ENCODE data around the gene GPSM1.

GPSM1 gene

GRCh38 chr9:136329211-136329627, 1.9 kb downstream of the GPSM1 start:
- H3K4me3 ChIP-seq (replicated peaks in 1 of 2; ENCODE audit: low read depth in 2 of 2, low read length in 2 of 2) = peak overlapping the region; percentile 76 to 79
- DNase-seq (ENCODE audit: low read depth in 2 of 2) = no peak
- TF ChIP-seq CTCF (IDR thresholded peaks at IDR 0.05; ENCODE audit: low read depth, low read length) = no peak

GRCh38 chr9:136329636-136330405, 2.5 kb downstream of the GPSM1 start:
- no peak overlapping the region for H3K4me3 ChIP-seq (replicated peaks in 1 of 2; ENCODE audit: low read depth in 2 of 2, low read length in 2 of 2)
- no peak for DNase-seq (ENCODE audit: low read depth in 2 of 2)

GRCh38 chr9:136330406-136330990, 3.2 kb downstream of the GPSM1 start:
- no peak for TF ChIP-seq CTCF (IDR thresholded peaks at IDR 0.05; ENCODE audit: low read depth, low read length)
- no peak overlapping the region for H3K4me3 ChIP-seq (replicated peaks in 1 of 2; ENCODE audit: low read depth in 2 of 2, low read length in 2 of 2)
- DNase-seq (ENCODE audit: low read depth in 2 of 2) = no peak

More at GRCh38 chr9:136329636-136330405, 2.5 kb downstream of the GPSM1 start:
- TF ChIP-seq CTCF (IDR thresholded peaks at IDR 0.05; ENCODE audit: low read depth, low read length) = no peak

- H3K4me3 ChIP-seq (replicated peaks in 1 of 2; ENCODE audit: low read depth in 2 of 2, low read length in 2 of 2) = no peak overlapping the region
- no peak for TF ChIP-seq CTCF (IDR thresholded peaks at IDR 0.05; ENCODE audit: low read depth, low read length)
- no peak for DNase-seq (ENCODE audit: low read depth in 2 of 2)
These were observed 3.7 kb downstream of the GPSM1 start for GRCh38 chr9:136331030-136331429.

GRCh38 chr9:136331556-136332481, 4.5 kb downstream of the GPSM1 start:
- no peak overlapping the region for H3K4me3 ChIP-seq (replicated peaks in 1 of 2; ENCODE audit: low read depth in 2 of 2, low read length in 2 of 2)
- no peak for DNase-seq (ENCODE audit: low read depth in 2 of 2)
- no peak for TF ChIP-seq CTCF (IDR thresholded peaks at IDR 0.05; ENCODE audit: low read depth, low read length)

GRCh38 chr9:136332482-136332983, 5.2 kb downstream of the GPSM1 start:
- no peak for DNase-seq (ENCODE audit: low read depth in 2 of 2)
- no peak overlapping the region for H3K4me3 ChIP-seq (replicated peaks in 1 of 2; ENCODE audit: low read depth in 2 of 2, low read length in 2 of 2)
- TF ChIP-seq CTCF (IDR thresholded peaks at IDR 0.05; ENCODE audit: low read depth, low read length) = no peak

Data from cardiac fibroblast (primary cell).